Transverse colon (tissue), 3 donors: ENCODE results near the gene BRMS1.

Experiments
- EP300 ChIP-seq: sonication (generic); formaldehyde crosslinking; IDR thresholded peaks from one replicate; pipeline ENCODE4 v1.6.1; 2017; ENCODE audit warnings: antibody characterized with exemption, low read depth
- POLR2A ChIP-seq: fragments of 450-650 bp; IDR thresholded peaks from one replicate; pipeline ENCODE4 v1.6.1; 2016; ENCODE audit warnings: antibody characterized with exemption, mild to moderate bottlenecking, moderate library complexity
- TF ChIP-seq, protein P1 (sequence below), 5 experiments: fragments of 200-600 bp in 3 of 5; fragments of 450-650 bp in 2 of 5; sonication (generic) in 3 of 5; IDR thresholded peaks; 1 replicate in 2 of 5; 2 replicates in 3 of 5; pipeline ENCODE4 v1.5.1; 2016 to 2017; ENCODE audit warnings: antibody characterized with exemption in 5 of 5, inconsistent platforms in 3 of 5, mild to moderate bottlenecking in 2 of 5, moderate library complexity in 1 of 5

DNA sequence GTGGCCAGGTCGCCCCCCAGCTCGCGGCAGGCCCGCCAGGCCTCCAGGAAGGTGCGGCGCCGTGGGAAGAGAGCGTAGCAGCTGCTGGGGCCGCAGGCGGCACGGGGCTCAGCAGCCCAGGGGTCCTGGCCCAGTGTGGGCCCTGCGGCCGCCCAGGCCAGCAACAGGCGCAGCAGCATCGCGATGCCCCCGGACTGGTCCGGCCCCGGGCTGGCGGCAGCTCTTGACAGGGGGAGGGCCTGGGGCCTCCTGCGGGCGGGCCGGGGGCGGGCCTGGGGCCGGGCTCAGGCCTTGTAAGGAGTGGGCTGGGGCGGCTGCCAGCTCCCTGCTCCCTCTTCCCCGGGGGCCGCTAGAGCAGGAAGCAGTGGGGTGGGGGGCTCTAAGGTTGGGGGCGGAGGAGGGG lies 28.1 kb downstream of the BRMS1 start, which contains the start of gene CD248:
- no peak for TF ChIP-seq POLR2A
- TF ChIP-seq EP300: no peak
- TF ChIP-seq, protein P1, sequence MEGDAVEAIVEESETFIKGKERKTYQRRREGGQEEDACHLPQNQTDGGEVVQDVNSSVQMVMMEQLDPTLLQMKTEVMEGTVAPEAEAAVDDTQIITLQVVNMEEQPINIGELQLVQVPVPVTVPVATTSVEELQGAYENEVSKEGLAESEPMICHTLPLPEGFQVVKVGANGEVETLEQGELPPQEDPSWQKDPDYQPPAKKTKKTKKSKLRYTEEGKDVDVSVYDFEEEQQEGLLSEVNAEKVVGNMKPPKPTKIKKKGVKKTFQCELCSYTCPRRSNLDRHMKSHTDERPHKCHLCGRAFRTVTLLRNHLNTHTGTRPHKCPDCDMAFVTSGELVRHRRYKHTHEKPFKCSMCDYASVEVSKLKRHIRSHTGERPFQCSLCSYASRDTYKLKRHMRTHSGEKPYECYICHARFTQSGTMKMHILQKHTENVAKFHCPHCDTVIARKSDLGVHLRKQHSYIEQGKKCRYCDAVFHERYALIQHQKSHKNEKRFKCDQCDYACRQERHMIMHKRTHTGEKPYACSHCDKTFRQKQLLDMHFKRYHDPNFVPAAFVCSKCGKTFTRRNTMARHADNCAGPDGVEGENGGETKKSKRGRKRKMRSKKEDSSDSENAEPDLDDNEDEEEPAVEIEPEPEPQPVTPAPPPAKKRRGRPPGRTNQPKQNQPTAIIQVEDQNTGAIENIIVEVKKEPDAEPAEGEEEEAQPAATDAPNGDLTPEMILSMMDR (IDR thresholded peaks at IDR 0.05): no peak
